ENCODE data around the gene CYB5A. TPM values are rescaled to one million over a fixed set of nuclear protein-coding genes. Genes with fewer than 3 reads are reported as not detected.
"Not testable (repeated sequence)": the region's sequence is repeated elsewhere in the genome, so short reads cannot be mapped to it uniquely, and the experiment has no call there.

The CYB5A gene
- total RNA-seq, 1 donor from 2014 or later, result 399 TPM

- no peak for TF ChIP-seq CTCF (IDR thresholded peaks at IDR 0.05)
- no peak for ATAC-seq
- DNase-seq, result no peak
- H3K4me1 ChIP-seq, result no peaks in the 10 kb centered on the region
- no peaks in the 10 kb centered on the region for H3K36me3 ChIP-seq
- no peak overlapping the region for H3K27ac ChIP-seq
- no peak overlapping the region for H3K4me3 ChIP-seq
- intact Hi-C loops (cut with DNase I), result no loop called here
- H3K27me3 ChIP-seq, result no peaks in the 10 kb centered on the region
- no peaks in the 10 kb centered on the region for H3K9me3 ChIP-seq
Observed at GRCh38 chr18:74333091-74333490, 41.3 kb upstream of the CYB5A start.

DNA sequence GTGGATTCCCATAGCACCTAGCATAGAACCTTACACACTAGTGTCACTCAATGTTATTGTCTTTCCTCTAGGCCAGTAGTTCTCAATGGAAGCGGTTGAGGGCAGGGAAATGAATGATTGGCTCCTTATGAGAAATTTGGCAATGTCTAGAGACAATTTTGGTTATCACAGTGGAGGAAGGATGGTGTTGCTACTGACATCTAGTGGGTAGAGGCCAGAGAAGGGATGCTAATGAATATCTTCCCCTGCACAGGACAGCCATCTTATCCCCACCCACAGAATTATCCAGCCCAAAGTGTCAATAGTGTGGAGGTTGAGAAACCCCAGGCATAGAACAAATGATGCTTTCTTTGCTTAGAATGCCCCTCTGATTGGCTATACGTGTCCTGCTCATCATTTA lies 39.6 kb upstream of the CYB5A start:
- TF ChIP-seq CTCF (IDR thresholded peaks at IDR 0.05), result peak; percentile 30
- ATAC-seq, result peak; percentile 60
- Histone ChIP-seq H3K36me3 (no peaks in the 10 kb centered on the region), H3K9me3 (no peaks in the 10 kb centered on the region), H3K4me3 (no peak overlapping the region), H3K27me3 (no peaks in the 10 kb centered on the region), H3K27ac (no peak overlapping the region), H3K4me1 (no peaks in the 10 kb centered on the region)
- DNase-seq, result no peak
- intact Hi-C loops (cut with DNase I), result no loop called here

- Histone ChIP-seq H3K27me3 (no peaks in the 10 kb centered on the region), H3K9me3 (no peaks in the 10 kb centered on the region), H3K4me3 (no peak overlapping the region), H3K4me1 (no peaks in the 10 kb centered on the region), H3K36me3 (no peaks in the 10 kb centered on the region), H3K27ac (no peak overlapping the region)
- no peak for TF ChIP-seq CTCF (IDR thresholded peaks at IDR 0.05)
- no peak for ATAC-seq
- intact Hi-C loops (cut with DNase I), result no loop called here
- DNase-seq, result no peak
Observed at GRCh38 chr18:74329688-74330205, 38.0 kb upstream of the CYB5A start.

DNA sequence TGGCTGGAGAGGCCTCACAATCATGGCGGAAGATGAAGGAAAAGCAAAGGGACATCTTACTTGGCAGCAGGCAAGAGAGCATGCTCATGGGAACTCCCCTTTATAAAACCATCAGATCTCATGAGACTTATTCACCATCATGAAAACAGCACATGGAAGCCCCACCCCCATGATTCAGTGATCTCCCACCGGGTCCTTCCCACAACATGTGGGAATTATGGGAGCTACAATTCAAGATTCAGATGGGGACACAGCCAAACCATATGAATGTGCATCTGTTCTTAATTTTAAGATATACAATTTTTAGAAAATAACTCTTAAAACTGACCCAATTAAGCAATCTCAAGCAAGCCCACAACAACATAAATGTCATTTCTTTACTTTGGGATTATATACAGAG lies 36.4 kb upstream of the CYB5A start:
- no peak for TF ChIP-seq CTCF (IDR thresholded peaks at IDR 0.05)
- H3K4me3 ChIP-seq, result no peak overlapping the region
- H3K27me3 ChIP-seq, result no peaks in the 10 kb centered on the region
- H3K27ac ChIP-seq, result no peak overlapping the region
- H3K4me1 ChIP-seq, result no peaks in the 10 kb centered on the region
- no peaks in the 10 kb centered on the region for H3K9me3 ChIP-seq
- H3K36me3 ChIP-seq, result no peaks in the 10 kb centered on the region
- intact Hi-C loops (cut with DNase I), result no loop called here
- DNase-seq (no peak), ATAC-seq (no peak)

GRCh38 chr18:74326791-74327190 lies 35.0 kb upstream of the CYB5A start:
- ATAC-seq; H3K36me3 ChIP-seq; intact Hi-C loops (cut with DNase I): not testable (repeated sequence)

DNA sequence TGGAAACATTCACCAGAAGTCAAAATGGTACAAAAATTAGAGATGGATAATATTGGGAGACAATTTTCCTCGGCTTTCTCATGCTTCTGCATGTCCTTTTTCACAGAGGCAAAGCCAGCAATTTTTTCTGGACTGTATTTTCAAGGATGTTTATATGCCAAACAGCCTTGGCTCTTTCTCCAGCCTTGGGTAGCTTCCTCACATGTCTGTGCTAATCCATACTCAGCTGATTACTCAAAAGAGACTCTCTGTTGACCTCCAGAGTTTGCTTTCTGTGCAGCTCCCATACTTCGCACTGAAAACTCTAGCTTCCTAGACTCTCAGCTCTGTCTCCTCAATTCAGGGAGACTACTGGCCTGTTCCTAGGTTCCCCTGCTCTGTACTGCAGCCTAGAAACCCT lies 34.5 kb upstream of the CYB5A start:
- H3K9me3 ChIP-seq, result no peaks in the 10 kb centered on the region
- ATAC-seq, result no peak

More at GRCh38 chr18:74326791-74327190, 35.0 kb upstream of the CYB5A start:
- H3K27me3 ChIP-seq, H3K9me3 ChIP-seq, H3K4me1 ChIP-seq, H3K4me3 ChIP-seq, DNase-seq, H3K27ac ChIP-seq: not testable (repeated sequence)

More for the DNA sequence above, 34.5 kb upstream of the CYB5A start:
- DNase-seq, result no peak
- H3K36me3 ChIP-seq, result no peaks in the 10 kb centered on the region
- no peak for TF ChIP-seq CTCF (IDR thresholded peaks at IDR 0.05)
- no peak overlapping the region for H3K4me3 ChIP-seq
- H3K4me1 ChIP-seq, result no peaks in the 10 kb centered on the region
- H3K27ac ChIP-seq, result no peak overlapping the region
- no peaks in the 10 kb centered on the region for H3K27me3 ChIP-seq
- intact Hi-C loops (cut with DNase I), result no loop called here

Measured in upper lobe of right lung (tissue), 1 donor.